HPDE6-E6E7 (cell line): ENCODE results near the gene CDC73.
"Not testable (repeated sequence)": the region's sequence is repeated elsewhere in the genome, so short reads cannot be mapped to it uniquely, and the experiment has no call there.

Experiments
- DNase-seq: peaks from one replicate; pipeline ENCODE4 v3.0.0; 2011; ENCODE audit warnings: missing footprints; ENCODE audit errors: extremely low spot score

CDC73 gene

GRCh38 chr1:193113992-193114332, 7.9 kb upstream of the CDC73 start:
- no peak for DNase-seq

- DNase-seq = no peak
Observed at GRCh38 chr1:193114485-193115095, 7.2 kb upstream of the CDC73 start.

- peak; percentile 82 for DNase-seq
Observed at GRCh38 chr1:193115629-193116227, 6.1 kb upstream of the CDC73 start.

- DNase-seq = not testable (repeated sequence)
Observed at GRCh38 chr1:193117167-193117566, 4.7 kb upstream of the CDC73 start.

GRCh38 chr1:193118194-193118593, 3.6 kb upstream of the CDC73 start:
- no peak for DNase-seq

GRCh38 chr1:193118803-193119730, 2.8 kb upstream of the CDC73 start:
- DNase-seq = no peak

GRCh38 chr1:193120604-193121166, 1.1 kb upstream of the CDC73 start:
- DNase-seq = no peak

GRCh38 chr1:193123751-193124150, 1.9 kb downstream of the CDC73 start:
- no peak for DNase-seq

- no peak for DNase-seq
Observed at GRCh38 chr1:193125369-193125768, 3.5 kb downstream of the CDC73 start.

- DNase-seq = no peak
Observed at GRCh38 chr1:193131266-193131860, 9.5 kb downstream of the CDC73 start.

- DNase-seq = no peak
Observed at GRCh38 chr1:193140254-193140653, 18.4 kb downstream of the CDC73 start.

GRCh38 chr1:193141804-193142203, 20.0 kb downstream of the CDC73 start:
- no peak for DNase-seq

- no peak for DNase-seq
Observed at GRCh38 chr1:193142409-193142808, 20.6 kb downstream of the CDC73 start.

GRCh38 chr1:193143285-193143684, 21.5 kb downstream of the CDC73 start:
- DNase-seq = no peak

- no peak for DNase-seq
Observed at GRCh38 chr1:193144361-193144938, 22.6 kb downstream of the CDC73 start.

GRCh38 chr1:193144999-193145398, 23.2 kb downstream of the CDC73 start:
- no peak for DNase-seq

GRCh38 chr1:193156117-193156821, 34.4 kb downstream of the CDC73 start:
- DNase-seq = no peak

- DNase-seq = no peak
Observed at GRCh38 chr1:193156822-193157142, 35.0 kb downstream of the CDC73 start.

- DNase-seq = no peak
Observed at GRCh38 chr1:193157360-193157759, 35.5 kb downstream of the CDC73 start.

- no peak for DNase-seq
Observed at GRCh38 chr1:193176113-193176512, 54.3 kb downstream of the CDC73 start.

GRCh38 chr1:193176788-193177187, 55.0 kb downstream of the CDC73 start:
- DNase-seq = no peak
